Mammary epithelial cell (primary cell): ENCODE results near the gene C18orf54.

Experiments
- CTCF ChIP-seq, 2 donors: IDR thresholded peaks in 1 of 2; conservative IDR thresholded peaks in 1 of 2; 2 replicates each; pipeline ENCODE4 v1.5.1; 2011 to 2012; ENCODE audit warnings: inconsistent platforms in 2 of 2, low read length in 2 of 2, mild to moderate bottlenecking in 2 of 2, control low read depth in 1 of 2, low read depth in 1 of 2; ENCODE audit not compliant: insufficient read depth in 1 of 2; ENCODE audit errors: extremely low read depth in 1 of 2
- EZH2 ChIP-seq: IDR thresholded peaks from 2 replicates; pipeline ENCODE4 v1.6.1; 2012; ENCODE audit warnings: low read length, inconsistent platforms, borderline replicate concordance

- TF ChIP-seq CTCF (conservative IDR thresholded peaks at IDR 0.05 in 1 of 2, IDR thresholded peaks at IDR 0.05 in 1 of 2; ENCODE audit: extremely low read depth in 1 of 2, insufficient read depth in 1 of 2, low read depth in 1 of 2, low read length in 2 of 2), result no peak
- no peak for TF ChIP-seq EZH2
These were observed 34.1 kb upstream of the C18orf54 start for GRCh38 chr18:54323561-54323960.
